GM19043 (cell line): ENCODE data around the gene NCOA7.

Experiments
- ATAC-seq: cut with Tn5 transposase; IDR thresholded peaks from one replicate; pipeline ENCODE4 v1.9.1; 2021; ENCODE audit warnings: low read depth; ENCODE audit not compliant: unreplicated experiment

Gene NCOA7

DNA sequence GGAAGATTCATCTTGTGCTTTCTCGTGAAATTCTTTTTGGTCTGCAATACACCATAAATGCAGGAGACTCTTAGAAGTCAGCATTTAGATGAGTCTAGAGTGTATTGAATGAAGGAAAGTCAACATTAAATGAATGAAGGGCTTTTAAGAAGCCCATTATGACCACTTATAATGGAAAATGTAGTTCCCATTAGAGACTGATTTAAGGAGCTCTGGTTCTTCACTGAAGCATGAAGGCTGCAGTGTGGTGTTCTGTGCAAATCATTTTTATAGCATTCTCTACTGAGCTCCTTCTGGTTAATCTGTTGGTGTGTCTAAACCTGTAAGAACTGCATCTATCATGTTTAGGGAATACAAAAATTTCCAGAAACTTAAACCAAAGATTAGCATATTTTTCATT lies 19.7 kb downstream of the NCOA7 start:
- no peak for ATAC-seq

DNA sequence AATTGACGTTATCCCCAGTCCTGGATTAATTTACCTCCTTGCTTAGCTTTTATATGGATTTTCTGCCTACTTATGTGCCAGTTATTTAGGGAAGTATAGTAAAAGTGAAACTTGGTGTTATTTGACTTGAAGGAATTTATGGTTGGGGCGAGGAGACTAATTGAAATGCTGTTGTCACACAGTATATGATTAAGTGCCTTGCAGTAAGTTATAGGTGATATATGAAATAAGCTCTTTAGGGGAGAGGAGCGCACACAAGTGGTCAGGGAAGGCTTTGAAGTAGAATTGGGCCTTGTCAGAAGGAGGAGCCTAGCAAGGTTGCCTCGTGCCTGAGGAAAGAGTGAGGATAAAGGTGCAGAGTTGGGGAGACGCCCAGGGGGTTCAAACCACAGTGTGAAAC lies 20.5 kb downstream of the NCOA7 start:
- ATAC-seq = no peak

GRCh38 chr6:125812394-125813292 lies 21.9 kb downstream of the NCOA7 start:
- ATAC-seq = no peak

GRCh38 chr6:125814481-125814880 lies 23.7 kb downstream of the NCOA7 start:
- peak; percentile 38 for ATAC-seq

DNA sequence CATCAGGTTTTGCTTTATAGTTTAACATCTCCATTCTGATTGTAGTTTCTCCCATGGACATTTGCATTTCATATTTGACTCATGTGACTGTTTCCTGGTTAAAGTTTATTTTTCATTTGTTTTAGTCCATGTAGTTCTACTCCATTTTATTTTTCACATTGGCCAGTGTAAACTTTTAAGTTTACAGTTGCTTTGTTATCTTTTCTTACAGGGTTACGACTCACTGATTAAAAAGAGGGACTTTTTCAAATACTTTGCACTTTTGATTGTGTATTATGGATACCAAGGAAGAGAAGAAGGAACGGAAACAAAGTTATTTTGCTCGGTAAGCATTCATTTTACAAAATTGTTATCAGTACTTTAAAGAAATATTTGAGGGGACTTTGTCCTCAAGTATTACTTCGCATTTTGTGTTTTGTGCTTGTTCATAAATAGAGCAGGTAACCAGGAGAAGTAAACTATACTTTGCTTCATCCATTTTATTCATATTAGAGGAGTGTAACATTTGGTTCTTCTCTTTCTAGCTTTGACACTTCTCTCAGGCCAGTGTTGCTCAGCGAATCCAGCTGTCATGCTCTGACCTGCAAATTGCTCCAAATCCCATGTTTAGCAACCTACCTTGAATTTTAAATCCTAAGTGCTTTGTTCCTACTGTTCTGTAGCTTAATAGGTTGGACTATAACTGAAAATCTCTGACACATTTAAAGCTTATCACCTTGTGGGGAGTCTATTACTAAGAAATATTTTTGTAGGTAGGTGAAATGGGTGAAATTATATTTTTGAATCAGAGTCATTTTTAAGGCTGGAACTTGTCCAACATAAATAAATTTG lies 24.5 kb downstream of the NCOA7 start:
- ATAC-seq = no peak

- ATAC-seq = no peak
Observed at GRCh38 chr6:125816828-125817280, 26.1 kb downstream of the NCOA7 start.

- ATAC-seq = peak; percentile 37
Observed at GRCh38 chr6:125818225-125818657, 27.5 kb downstream of the NCOA7 start.

- peak; percentile 4 for ATAC-seq
Observed at GRCh38 chr6:125818772-125819260, 28.1 kb downstream of the NCOA7 start.

DNA sequence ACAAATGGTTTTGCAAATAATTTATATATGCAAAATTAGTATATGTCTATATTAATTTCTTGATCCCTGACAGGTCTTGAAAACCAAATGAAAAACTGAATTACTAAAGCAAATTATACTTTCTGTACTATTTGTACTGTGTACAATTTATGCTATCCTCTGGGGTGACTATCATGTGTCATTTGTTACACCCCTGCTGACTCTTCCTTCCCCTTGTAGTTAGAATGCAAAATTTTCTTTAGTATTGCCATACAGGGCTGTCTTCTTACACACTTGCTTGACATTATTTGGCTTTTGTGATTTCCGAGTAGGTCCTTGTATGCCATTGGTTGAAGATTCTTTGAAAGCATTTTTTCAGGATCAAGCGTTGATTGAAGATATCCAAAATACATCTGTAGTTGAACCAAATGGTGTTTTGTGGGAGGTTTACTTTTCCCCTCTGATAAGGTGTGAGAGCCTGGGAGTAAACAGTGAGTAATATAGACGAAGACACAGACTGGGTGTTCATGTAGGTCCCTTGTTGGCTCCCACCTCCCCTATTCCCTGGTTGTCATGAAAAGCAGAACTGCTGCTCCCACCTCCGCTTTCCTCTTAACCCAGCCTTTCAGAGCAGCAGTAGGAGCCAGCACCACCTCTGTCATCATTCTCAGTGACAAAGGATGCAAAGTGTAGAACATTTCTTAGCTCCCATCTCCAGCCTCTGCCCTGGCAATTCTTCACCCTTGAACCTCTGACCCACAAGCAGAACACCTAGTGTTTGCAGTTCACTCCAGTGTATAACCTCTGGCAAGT lies 29.0 kb downstream of the NCOA7 start:
- ATAC-seq = no peak

DNA sequence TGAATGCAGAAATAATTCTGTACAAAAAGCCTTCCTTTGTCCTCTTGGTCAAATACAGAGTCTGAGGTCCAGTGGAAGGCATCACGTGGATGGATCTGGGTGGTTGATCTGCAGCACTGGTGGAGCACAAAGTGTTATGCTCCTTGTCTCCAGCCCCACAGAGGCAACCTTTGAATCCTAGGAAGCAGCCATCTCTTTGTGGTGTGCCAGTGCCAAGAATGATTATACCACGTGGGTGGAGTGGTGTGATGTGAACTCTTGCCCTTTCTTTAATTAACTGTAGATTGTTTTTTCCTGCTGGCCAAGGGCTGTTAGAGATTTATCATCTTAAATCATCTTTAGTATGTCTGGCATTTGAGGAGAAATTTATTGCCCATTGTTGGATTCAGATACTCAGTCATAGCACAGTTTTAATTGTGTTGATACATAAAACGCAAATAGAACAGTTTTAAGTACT lies 31.1 kb downstream of the NCOA7 start:
- no peak for ATAC-seq

GRCh38 chr6:125823180-125823579 lies 32.4 kb downstream of the NCOA7 start:
- no peak for ATAC-seq

DNA sequence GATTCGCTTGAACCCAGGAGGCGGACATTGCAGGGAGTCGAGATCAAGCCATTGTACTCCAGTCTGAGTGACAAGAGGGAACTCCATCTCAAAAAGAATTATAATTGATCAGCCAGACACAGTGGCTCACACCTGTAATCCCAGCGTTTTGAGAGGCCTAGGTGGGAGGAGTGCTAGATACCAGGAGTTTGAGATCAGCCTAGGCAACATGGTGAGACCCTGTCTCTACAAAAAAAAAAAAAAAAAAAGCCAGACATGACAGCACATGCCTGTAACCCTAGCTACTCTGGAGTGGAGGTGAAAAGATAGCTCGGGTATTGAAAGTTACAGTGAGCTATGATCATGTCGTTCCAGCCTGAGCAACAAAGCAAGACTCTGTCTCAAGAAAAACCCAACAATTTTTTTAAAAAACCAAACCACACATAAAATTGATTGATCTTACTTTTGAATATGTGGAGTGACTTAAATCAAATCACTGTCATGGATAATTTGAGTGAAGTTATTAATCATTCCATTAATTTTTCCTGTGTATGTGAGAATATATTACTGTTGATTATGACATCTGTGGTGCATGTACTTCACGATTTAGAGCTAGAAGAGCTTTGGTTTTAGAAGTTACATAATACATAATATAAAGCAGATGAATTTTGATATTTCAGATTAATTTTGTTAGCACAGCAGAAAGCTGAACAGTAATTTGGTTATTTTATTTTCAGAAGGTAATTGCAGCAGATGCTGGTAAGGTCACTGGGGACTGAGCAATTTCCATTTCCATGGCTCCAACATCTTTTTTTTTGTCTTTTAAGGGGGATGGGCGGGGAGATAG lies 34.4 kb downstream of the NCOA7 start:
- ATAC-seq = no peak

DNA sequence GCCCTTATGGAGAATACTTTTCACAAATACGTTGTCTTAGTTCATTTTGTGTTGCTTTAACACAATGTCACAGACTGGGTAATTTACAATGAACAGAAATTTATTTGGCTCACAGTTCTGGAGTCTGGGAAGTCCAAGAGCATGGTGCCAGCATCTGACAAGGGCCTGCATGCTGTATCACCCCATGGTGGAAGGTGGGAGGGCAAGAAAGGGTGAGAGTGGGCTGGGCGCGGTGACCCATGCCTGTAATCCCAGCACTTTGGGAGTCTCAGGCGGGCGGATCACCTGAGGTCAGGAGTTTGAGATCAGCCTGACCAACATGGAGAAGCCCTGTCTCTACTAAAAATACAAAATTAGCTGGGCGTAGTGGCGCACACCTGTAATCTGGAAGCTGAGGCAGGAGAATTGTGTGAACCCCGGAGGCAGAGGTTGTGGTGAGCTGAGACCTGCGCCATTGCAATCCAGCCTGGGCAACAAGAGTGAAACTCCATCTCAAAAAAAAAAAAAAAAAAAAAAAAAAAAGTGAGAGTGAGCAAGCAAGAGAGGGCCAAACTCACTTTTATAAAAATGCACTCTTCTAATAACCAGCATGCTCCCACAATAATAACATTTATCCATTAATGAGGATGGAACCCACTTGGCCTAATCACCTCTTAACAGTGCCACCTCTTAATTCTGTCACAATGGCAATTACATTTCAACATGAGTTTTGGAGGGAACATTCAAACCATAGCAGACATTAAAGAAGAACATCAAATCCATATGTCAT lies 36.1 kb downstream of the NCOA7 start:
- ATAC-seq = no peak

- no peak for ATAC-seq
Observed at GRCh38 chr6:125827788-125828320, 37.1 kb downstream of the NCOA7 start.

DNA sequence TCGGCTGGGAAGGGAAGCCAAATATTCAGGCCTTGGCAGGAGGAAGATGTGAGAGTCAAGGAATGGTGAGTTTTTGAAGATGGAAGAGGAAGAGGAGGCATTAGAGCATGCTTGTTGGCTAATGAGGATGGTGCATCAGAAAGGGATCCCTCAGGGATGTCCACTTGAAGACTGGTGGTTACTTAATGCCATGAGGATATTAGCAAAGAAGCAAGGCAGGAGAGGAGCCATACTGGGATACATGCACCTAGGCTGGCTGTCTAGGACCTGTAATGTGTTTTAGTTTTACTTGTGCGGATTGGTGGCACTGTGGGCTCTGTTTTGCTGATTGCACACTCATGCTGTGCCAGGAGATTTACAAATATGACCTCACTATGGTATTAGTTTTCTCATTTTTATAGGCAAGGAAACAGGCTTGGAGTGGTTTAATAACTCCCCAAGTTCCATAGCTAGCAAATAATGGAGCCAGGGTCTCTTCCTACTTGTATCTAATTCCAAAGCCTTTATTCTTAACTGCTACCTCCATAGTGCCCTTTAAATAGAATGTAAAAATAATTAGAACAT lies 37.8 kb downstream of the NCOA7 start:
- no peak for ATAC-seq

DNA sequence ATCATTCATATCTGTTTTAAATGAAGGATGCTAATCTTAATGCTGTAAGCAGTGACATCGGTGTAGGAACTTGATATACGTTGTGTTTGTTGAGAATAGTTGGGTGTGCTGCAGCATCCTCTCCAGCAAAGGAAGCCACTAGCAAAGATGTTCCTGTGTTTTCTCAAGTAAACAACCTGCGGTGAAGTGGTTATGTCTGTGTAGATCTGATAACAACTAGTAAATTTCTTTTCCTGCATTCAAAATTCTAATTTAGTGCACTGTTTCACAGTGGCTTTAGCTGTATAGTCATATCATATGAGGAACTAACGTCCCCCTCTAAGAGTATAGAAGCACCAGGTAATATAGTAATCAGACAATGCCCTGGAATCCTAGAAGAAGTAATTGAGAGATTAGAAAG lies 38.7 kb downstream of the NCOA7 start:
- no peak for ATAC-seq

GRCh38 chr6:125831659-125832058 lies 40.9 kb downstream of the NCOA7 start:
- peak; percentile 31 for ATAC-seq

DNA sequence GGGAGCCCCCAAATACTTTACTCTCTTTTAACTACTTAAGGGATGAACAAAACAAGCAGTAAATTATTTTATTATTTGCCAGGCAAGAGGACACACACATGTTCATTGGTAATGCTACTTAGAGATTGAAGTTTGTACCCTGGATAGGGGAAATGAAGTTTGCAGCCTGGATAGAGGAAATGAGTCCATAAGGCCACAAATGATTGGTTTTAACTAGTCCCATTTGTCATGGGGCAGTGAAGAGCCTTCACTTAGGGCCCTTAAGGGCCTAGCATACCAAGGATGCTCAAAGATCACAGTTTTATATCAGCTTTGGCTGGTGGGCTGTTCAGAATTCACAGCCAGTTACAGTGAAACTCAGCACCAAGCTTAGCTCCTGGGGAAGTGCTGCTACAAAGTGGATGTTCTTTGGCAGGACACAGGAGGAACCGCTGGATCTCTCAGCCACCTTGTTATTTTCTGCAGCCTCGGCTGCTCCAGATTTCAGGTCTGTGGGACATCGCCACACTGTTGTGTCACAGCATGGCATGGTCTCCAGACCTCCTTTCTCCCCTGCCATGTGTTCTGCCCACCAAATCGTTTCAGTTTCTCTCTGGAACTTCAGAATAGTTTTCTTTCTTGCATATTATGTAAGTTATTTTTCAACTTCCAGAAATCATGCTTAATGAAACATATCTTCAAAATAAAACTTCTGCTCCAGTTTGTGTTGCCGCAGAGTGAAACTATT lies 41.8 kb downstream of the NCOA7 start:
- ATAC-seq = no peak
